HG03571 (cell line): Measurements from ENCODE around the gene MTCH2.
"Not testable (repeated sequence)": the region's sequence is repeated elsewhere in the genome, so short reads cannot be mapped to it uniquely, and the experiment has no call there.

Experiments used
- ATAC-seq: cut with Tn5 transposase; IDR thresholded peaks from one replicate; pipeline ENCODE4 v1.9.1; 2021; ENCODE audit not compliant: unreplicated experiment

The MTCH2 gene

GRCh38 chr11:47642099-47642855 is at the start of gene MTCH2:
Gene MTCH2, minus strand, starts transcription at chr11:47642559. Its CDS starts 94 bp downstream, at chr11:47642465.
- peak; percentile 89 for ATAC-seq

GRCh38 chr11:47691979-47692378 is 49.6 kb upstream of the MTCH2 start:
- no peak for ATAC-seq

- ATAC-seq: no peak
Observed at GRCh38 chr11:47689480-47689879, 47.1 kb upstream of the MTCH2 start.

GRCh38 chr11:47688991-47689390 is 46.6 kb upstream of the MTCH2 start:
- ATAC-seq: no peak

GRCh38 chr11:47688111-47688510 is 45.8 kb upstream of the MTCH2 start:
- no peak for ATAC-seq

- not testable (repeated sequence) for ATAC-seq
Observed at GRCh38 chr11:47686704-47687103, 44.3 kb upstream of the MTCH2 start.

- no peak for ATAC-seq
Observed at GRCh38 chr11:47686151-47686550, 43.8 kb upstream of the MTCH2 start.

- no peak for ATAC-seq
Observed at GRCh38 chr11:47675851-47676250, 33.5 kb upstream of the MTCH2 start.

GRCh38 chr11:47672283-47672730 is 29.9 kb upstream of the MTCH2 start:
- ATAC-seq: no peak

GRCh38 chr11:47669856-47670255 is 27.5 kb upstream of the MTCH2 start:
- no peak for ATAC-seq

- no peak for ATAC-seq
Observed at GRCh38 chr11:47668665-47669064, 26.3 kb upstream of the MTCH2 start.

GRCh38 chr11:47667555-47667954 is 25.2 kb upstream of the MTCH2 start:
- no peak for ATAC-seq

GRCh38 chr11:47667135-47667534 is 24.8 kb upstream of the MTCH2 start:
- no peak for ATAC-seq

GRCh38 chr11:47664936-47665335 is 22.6 kb upstream of the MTCH2 start:
- ATAC-seq: not testable (repeated sequence)

- no peak for ATAC-seq
Observed at GRCh38 chr11:47661245-47661644, 18.9 kb upstream of the MTCH2 start.

GRCh38 chr11:47659276-47659675 is 16.9 kb upstream of the MTCH2 start:
- ATAC-seq: no peak

GRCh38 chr11:47656260-47656885 is 14.0 kb upstream of the MTCH2 start:
- no peak for ATAC-seq

GRCh38 chr11:47651818-47652469 is 9.6 kb upstream of the MTCH2 start:
- ATAC-seq: no peak

GRCh38 chr11:47649276-47649675 is 6.9 kb upstream of the MTCH2 start:
- no peak for ATAC-seq

GRCh38 chr11:47646019-47646418 is 3.7 kb upstream of the MTCH2 start:
- no peak for ATAC-seq

- ATAC-seq: no peak
Observed at GRCh38 chr11:47645500-47645899, 3.1 kb upstream of the MTCH2 start.

GRCh38 chr11:47641600-47642098 is 710 bp downstream of the MTCH2 start:
- no peak for ATAC-seq
